ENCODE results near the gene DYDC2. TPM values are rescaled to one million over a fixed set of nuclear protein-coding genes. Genes with fewer than 3 reads are reported as not detected.

Gene DYDC2
- polyA plus RNA-seq, 1 donor (not counting 4 experiments of a cell fraction or from before 2014, with no cell fraction given), result not detected

DNA sequence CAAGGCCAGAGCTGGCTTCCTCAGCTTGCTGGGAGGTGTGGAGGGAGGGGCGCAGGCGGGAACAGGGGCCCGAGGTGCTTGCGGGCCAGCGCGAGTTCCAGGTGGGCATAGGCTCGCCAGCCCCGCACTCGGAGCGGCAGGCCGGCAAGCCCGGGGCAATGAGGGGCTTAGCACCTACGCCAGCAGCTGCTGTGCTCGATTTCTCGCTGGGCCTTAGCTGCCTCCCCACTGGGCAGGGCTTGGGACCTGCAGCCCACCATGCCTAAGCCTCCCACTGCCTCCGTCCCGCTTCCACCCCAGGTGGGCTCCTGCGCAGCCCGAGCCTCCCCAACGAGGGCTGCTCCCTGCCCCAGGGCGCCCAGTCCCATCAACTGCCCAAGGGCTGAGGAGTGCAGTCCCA, 41.2 kb upstream of the DYDC2 start:
- Histone ChIP-seq H3K27ac (ENCODE audit: control insufficient read depth, insufficient read depth, low read length) (no peak overlapping the region), H4K20me1 (ENCODE audit: control insufficient read depth, extremely low read depth, insufficient read depth, low read length) (no peaks in the 10 kb centered on the region), H3K4me1 (ENCODE audit: control insufficient read depth, extremely low read depth, insufficient read depth, low read length) (no peaks in the 10 kb centered on the region), H3K27me3 (ENCODE audit: control insufficient read depth, extremely low read depth, insufficient read depth, low read length) (no peaks in the 10 kb centered on the region), H3K4me3 (ENCODE audit: control insufficient read depth in 2 of 3, extremely low read depth in 1 of 3, insufficient read depth in 2 of 3, low read depth in 1 of 3, low read length in 3 of 3) (no peak overlapping the region), H3K4me2 (ENCODE audit: control insufficient read depth, extremely low read depth, insufficient read depth, low read depth, low read length) (no peak overlapping the region), H3K9me3 (ENCODE audit: control insufficient read depth, low read depth, low read length) (no peaks in the 10 kb centered on the region), H3K79me2 (ENCODE audit: control insufficient read depth, insufficient read depth, low read length) (no peaks in the 10 kb centered on the region), H2AFZ (ENCODE audit: control insufficient read depth, low read length) (no peak overlapping the region), H3K9ac (ENCODE audit: control insufficient read depth, extremely low read depth, insufficient read depth, low read length) (no peak overlapping the region), H3K9me1 (ENCODE audit: control insufficient read depth, extremely low read depth, insufficient read depth, low read length) (no peaks in the 10 kb centered on the region), H3K36me3 (ENCODE audit: control insufficient read depth in 2 of 2, extremely low read depth in 1 of 2, insufficient read depth in 2 of 2, low read length in 2 of 2) (no peaks in the 10 kb centered on the region)
- no peak for FAIRE-seq
- dilution Hi-C loops (cut with MboI; ENCODE audit: extremely low pct_ligation_motif_present, low sequenced_read_pairs), result no loop called here
- no peak for DNase-seq (ENCODE audit: low read depth, low spot score)
- no peak for TF ChIP-seq EZH2 (IDR thresholded peaks at IDR 0.05; ENCODE audit: low read length)
- TF ChIP-seq CTCF (optimal IDR thresholded peaks at IDR 0.05 in 1 of 3, IDR thresholded peaks at IDR 0.05 in 1 of 3, conservative IDR thresholded peaks at IDR 0.05 in 1 of 3; ENCODE audit: extremely low read depth in 1 of 3, insufficient read depth in 2 of 3, low read length in 3 of 3), result no peak

GRCh38 chr10:80318742-80319141, 37.8 kb upstream of the DYDC2 start:
- Histone ChIP-seq H3K79me2 (ENCODE audit: control insufficient read depth, insufficient read depth, low read length) (no peaks in the 10 kb centered on the region), H3K4me1 (ENCODE audit: control insufficient read depth, extremely low read depth, insufficient read depth, low read length) (no peaks in the 10 kb centered on the region), H3K36me3 (ENCODE audit: control insufficient read depth in 2 of 2, extremely low read depth in 1 of 2, insufficient read depth in 2 of 2, low read length in 2 of 2) (no peaks in the 10 kb centered on the region), H2AFZ (ENCODE audit: control insufficient read depth, low read length) (no peak overlapping the region), H3K9me3 (ENCODE audit: control insufficient read depth, low read depth, low read length) (no peaks in the 10 kb centered on the region), H4K20me1 (ENCODE audit: control insufficient read depth, extremely low read depth, insufficient read depth, low read length) (no peaks in the 10 kb centered on the region), H3K27me3 (ENCODE audit: control insufficient read depth, extremely low read depth, insufficient read depth, low read length) (no peaks in the 10 kb centered on the region), H3K27ac (ENCODE audit: control insufficient read depth, insufficient read depth, low read length) (no peak overlapping the region), H3K4me2 (ENCODE audit: control insufficient read depth, extremely low read depth, insufficient read depth, low read depth, low read length) (no peak overlapping the region), H3K9me1 (ENCODE audit: control insufficient read depth, extremely low read depth, insufficient read depth, low read length) (no peaks in the 10 kb centered on the region), H3K9ac (ENCODE audit: control insufficient read depth, extremely low read depth, insufficient read depth, low read length) (no peak overlapping the region), H3K4me3 (ENCODE audit: control insufficient read depth in 2 of 3, extremely low read depth in 1 of 3, insufficient read depth in 2 of 3, low read depth in 1 of 3, low read length in 3 of 3) (no peak overlapping the region)
- dilution Hi-C loops (cut with MboI; ENCODE audit: extremely low pct_ligation_motif_present, low sequenced_read_pairs), result no loop called here
- FAIRE-seq (no peak), DNase-seq (ENCODE audit: low read depth, low spot score) (no peak)
- TF ChIP-seq EZH2 (IDR thresholded peaks at IDR 0.05; ENCODE audit: low read length), result no peak
- no peak for TF ChIP-seq CTCF (optimal IDR thresholded peaks at IDR 0.05 in 1 of 3, IDR thresholded peaks at IDR 0.05 in 1 of 3, conservative IDR thresholded peaks at IDR 0.05 in 1 of 3; ENCODE audit: extremely low read depth in 1 of 3, insufficient read depth in 2 of 3, low read length in 3 of 3)

All from keratinocyte (primary cell).